ENCODE data around the gene DCAF8L1. TPM values are rescaled to one million over a fixed set of nuclear protein-coding genes. Genes with fewer than 3 reads are reported as not detected.
A peak's percentile ranks its signal among the peaks of the same experiment; 100 is the strongest.
"Not testable (repeated sequence)": the region's sequence is repeated elsewhere in the genome, so short reads cannot be mapped to it uniquely, and the experiment has no call there.

DCAF8L1 gene
- total RNA-seq, 1 donor from 2014 or later = not detected

DNA sequence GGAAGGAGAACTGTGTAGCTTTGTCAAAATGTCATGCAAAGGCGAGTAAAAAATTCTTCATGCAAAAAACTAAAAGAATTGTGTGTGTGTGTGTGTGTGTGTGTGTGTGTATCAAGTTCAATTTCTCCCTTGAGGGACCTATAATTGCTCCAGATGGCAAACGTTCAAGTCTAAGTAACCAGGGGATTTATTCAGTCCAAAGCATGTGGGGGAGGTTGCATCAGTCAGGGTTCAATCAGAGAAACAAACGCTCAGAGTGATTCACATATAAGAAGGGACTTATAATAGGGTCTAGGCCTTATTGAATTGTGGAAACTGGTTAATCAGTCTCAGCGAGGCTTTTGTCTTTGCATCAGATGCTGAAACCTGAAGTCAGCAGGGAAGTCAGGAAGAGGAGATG lies 5.0 kb downstream of the DCAF8L1 start:
- Mint-ChIP-seq H3K36me3 (ENCODE audit: unreplicated experiment) (no peaks in the 10 kb centered on the region), H3K27me3 (ENCODE audit: unreplicated experiment) (no peaks in the 10 kb centered on the region), H3K4me1 (ENCODE audit: low read depth, unreplicated experiment) (peaks cover 5% of the 10 kb centered on the region), H3K4me3 (ENCODE audit: unreplicated experiment) (no peak overlapping the region), H3K27ac (ENCODE audit: unreplicated experiment) (peak overlapping the region; percentile 36), H3K9me3 (ENCODE audit: unreplicated experiment) (peaks cover 4% of the 10 kb centered on the region)
- DNase-seq = no peak
- TF ChIP-seq, protein P1, sequence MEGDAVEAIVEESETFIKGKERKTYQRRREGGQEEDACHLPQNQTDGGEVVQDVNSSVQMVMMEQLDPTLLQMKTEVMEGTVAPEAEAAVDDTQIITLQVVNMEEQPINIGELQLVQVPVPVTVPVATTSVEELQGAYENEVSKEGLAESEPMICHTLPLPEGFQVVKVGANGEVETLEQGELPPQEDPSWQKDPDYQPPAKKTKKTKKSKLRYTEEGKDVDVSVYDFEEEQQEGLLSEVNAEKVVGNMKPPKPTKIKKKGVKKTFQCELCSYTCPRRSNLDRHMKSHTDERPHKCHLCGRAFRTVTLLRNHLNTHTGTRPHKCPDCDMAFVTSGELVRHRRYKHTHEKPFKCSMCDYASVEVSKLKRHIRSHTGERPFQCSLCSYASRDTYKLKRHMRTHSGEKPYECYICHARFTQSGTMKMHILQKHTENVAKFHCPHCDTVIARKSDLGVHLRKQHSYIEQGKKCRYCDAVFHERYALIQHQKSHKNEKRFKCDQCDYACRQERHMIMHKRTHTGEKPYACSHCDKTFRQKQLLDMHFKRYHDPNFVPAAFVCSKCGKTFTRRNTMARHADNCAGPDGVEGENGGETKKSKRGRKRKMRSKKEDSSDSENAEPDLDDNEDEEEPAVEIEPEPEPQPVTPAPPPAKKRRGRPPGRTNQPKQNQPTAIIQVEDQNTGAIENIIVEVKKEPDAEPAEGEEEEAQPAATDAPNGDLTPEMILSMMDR (IDR thresholded peaks at IDR 0.05; ENCODE audit: partially characterized antibody, unreplicated experiment) = no peak

DNA sequence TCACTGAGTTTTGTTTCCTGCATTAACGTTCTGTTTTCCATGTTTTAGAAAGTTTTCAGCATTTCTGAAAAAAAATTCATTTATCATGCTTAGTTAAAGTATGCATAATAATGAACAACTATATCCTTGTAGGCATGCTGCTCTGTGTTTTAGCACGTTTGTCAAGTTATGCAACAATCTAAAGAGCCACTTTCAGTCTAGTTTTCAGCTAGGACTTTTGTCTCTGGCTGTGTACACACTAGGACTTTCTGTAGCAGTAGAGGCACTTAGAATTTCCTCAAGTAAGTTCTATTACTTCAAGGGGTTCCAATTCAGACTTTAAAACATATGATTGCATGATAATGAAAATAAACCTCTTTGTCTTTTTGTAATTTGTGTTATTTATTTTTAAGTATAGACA lies 12.4 kb downstream of the DCAF8L1 start:
- no peaks in the 10 kb centered on the region for H3K9me3 Mint-ChIP-seq (ENCODE audit: unreplicated experiment)
- no peak overlapping the region for H3K4me3 Mint-ChIP-seq (ENCODE audit: unreplicated experiment)
- no peak for DNase-seq
- H3K27me3 Mint-ChIP-seq (ENCODE audit: unreplicated experiment) = no peaks in the 10 kb centered on the region
- TF ChIP-seq, protein P1 (IDR thresholded peaks at IDR 0.05; ENCODE audit: partially characterized antibody, unreplicated experiment) = no peak
- no peaks in the 10 kb centered on the region for H3K36me3 Mint-ChIP-seq (ENCODE audit: unreplicated experiment)
- H3K27ac Mint-ChIP-seq (ENCODE audit: unreplicated experiment) = no peak overlapping the region
- peaks cover 16% of the 10 kb centered on the region for H3K4me1 Mint-ChIP-seq (ENCODE audit: low read depth, unreplicated experiment)

DNA sequence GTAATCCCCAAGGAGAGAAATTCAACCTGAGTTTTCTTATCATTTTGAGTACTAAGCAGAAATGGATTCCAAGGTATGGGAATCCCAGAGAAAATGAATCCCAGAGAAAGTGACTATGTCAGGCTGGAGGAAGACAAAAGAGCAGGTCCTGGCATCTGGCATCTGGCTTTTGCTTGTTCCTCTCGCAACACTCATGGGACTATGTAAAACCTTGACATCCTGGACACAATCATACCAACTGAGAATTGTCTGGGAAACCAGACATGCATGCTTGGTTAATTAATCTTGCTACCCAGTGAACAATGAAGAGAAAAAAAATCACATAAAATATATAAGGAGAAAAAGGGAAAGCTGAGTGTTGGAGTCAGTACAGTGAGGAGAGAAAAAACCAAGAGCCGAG lies 12.9 kb downstream of the DCAF8L1 start:
- Mint-ChIP-seq H3K9me3 (ENCODE audit: unreplicated experiment) (no peaks in the 10 kb centered on the region), H3K4me3 (ENCODE audit: unreplicated experiment) (no peak overlapping the region), H3K27me3 (ENCODE audit: unreplicated experiment) (no peaks in the 10 kb centered on the region), H3K36me3 (ENCODE audit: unreplicated experiment) (no peaks in the 10 kb centered on the region), H3K4me1 (ENCODE audit: low read depth, unreplicated experiment) (peaks cover 16% of the 10 kb centered on the region), H3K27ac (ENCODE audit: unreplicated experiment) (peak overlapping the region; percentile 80)
- peak; percentile 12 for DNase-seq
- TF ChIP-seq, protein P1 (IDR thresholded peaks at IDR 0.05; ENCODE audit: partially characterized antibody, unreplicated experiment) = no peak

DNA sequence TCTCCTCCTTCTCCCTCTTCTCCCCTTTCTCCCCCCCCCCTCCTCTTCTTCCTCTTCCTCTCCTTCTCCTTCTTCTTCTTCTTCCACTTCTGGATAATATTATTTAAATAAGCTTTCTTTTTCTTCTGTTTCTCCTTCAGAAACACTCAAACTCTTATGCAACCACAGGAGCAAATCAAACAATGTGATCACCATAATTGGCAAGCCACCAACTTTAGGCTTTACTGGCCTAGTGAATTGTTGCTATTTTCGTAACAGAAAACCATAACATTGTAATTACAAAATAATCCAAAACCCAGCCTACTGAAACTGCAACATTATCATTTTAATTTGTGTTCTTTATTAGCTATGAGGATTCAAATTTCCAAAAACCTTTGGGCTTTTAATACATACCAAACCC lies 14.3 kb downstream of the DCAF8L1 start:
- DNase-seq = no peak
- Mint-ChIP-seq H3K27me3 (ENCODE audit: unreplicated experiment) (no peaks in the 10 kb centered on the region), H3K4me3 (ENCODE audit: unreplicated experiment) (no peak overlapping the region)

DNA sequence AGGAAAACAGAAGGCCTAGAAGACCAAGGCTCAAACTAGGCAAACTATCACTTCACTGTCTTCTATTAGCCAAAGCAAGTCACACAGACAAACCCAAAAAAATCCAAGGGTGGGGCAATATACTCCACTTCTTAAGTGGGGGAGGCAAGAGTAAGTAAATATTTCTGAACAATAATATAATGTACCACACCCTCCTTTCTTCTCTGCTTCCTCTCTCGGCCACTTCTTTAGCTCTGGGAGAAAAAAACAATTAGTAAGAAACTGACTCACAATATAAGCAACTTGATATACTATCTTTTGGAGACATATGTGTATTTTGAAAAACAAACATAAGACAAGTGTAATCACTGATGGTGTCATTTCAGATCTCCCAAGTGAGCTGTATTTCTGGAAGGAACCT lies 14.8 kb downstream of the DCAF8L1 start:
- DNase-seq = no peak
- Mint-ChIP-seq H3K27me3 (ENCODE audit: unreplicated experiment) (no peaks in the 10 kb centered on the region), H3K9me3 (ENCODE audit: unreplicated experiment) (no peaks in the 10 kb centered on the region), H3K4me3 (ENCODE audit: unreplicated experiment) (no peak overlapping the region), H3K4me1 (ENCODE audit: low read depth, unreplicated experiment) (peaks cover 16% of the 10 kb centered on the region), H3K36me3 (ENCODE audit: unreplicated experiment) (no peaks in the 10 kb centered on the region), H3K27ac (ENCODE audit: unreplicated experiment) (peak overlapping the region; percentile 22)
- TF ChIP-seq, protein P1 (IDR thresholded peaks at IDR 0.05; ENCODE audit: partially characterized antibody, unreplicated experiment) = no peak

More for the DNA sequence above, 14.3 kb downstream of the DCAF8L1 start:
- TF ChIP-seq, protein P1 (IDR thresholded peaks at IDR 0.05; ENCODE audit: partially characterized antibody, unreplicated experiment) = no peak
- Mint-ChIP-seq H3K4me1 (ENCODE audit: low read depth, unreplicated experiment) (peaks cover 16% of the 10 kb centered on the region), H3K9me3 (ENCODE audit: unreplicated experiment) (no peaks in the 10 kb centered on the region), H3K36me3 (ENCODE audit: unreplicated experiment) (no peaks in the 10 kb centered on the region), H3K27ac (ENCODE audit: unreplicated experiment) (no peak overlapping the region)

DNA sequence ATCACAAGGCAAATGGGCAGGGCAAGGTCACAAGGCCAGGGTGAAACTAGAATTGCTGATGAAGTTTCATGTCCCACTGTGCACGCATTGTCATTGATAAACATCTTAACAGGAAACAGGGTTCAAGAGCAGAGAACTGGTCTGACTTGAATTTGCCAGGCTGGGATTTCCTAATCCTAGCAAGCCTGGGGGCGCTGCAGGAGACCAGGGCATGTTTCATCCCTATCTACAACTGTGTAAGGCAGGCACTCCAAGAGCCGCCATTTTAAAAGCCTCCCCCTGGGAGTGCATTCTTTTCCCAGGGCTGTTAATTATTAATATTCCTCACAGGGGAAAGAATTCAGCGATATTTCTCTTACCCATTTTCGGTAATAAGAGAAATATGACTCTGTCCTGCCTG lies 15.9 kb downstream of the DCAF8L1 start:
- H3K4me1 Mint-ChIP-seq (ENCODE audit: low read depth, unreplicated experiment) = peaks cover 16% of the 10 kb centered on the region
- H3K27me3 Mint-ChIP-seq (ENCODE audit: unreplicated experiment); DNase-seq; H3K9me3 Mint-ChIP-seq (ENCODE audit: unreplicated experiment); H3K36me3 Mint-ChIP-seq (ENCODE audit: unreplicated experiment); H3K4me3 Mint-ChIP-seq (ENCODE audit: unreplicated experiment); H3K27ac Mint-ChIP-seq (ENCODE audit: unreplicated experiment): not testable (repeated sequence)
